ENCODE data around the gene CTIF.

- TF ChIP-seq CTCF (IDR thresholded peaks at IDR 0.05; ENCODE audit: low read depth, low read length) = no peak
- no peak for TF ChIP-seq EZH2phosphoT487 (IDR thresholded peaks at IDR 0.05; ENCODE audit: low read depth)
Observed at GRCh38 chr18:48741866-48742265, 203.0 kb downstream of the CTIF start.
